HG03565 (cell line): ENCODE measurements around the gene BAIAP2L2.
"Not testable (repeated sequence)": the region's sequence is repeated elsewhere in the genome, so short reads cannot be mapped to it uniquely, and the experiment has no call there.

ENCODE experiments used
- ATAC-seq: cut with Tn5 transposase; IDR thresholded peaks from one replicate; pipeline ENCODE4 v1.9.1; 2021; ENCODE audit warnings: mild to moderate bottlenecking, moderate library complexity; ENCODE audit not compliant: unreplicated experiment

BAIAP2L2 gene

GRCh38 chr22:38040953-38041759 lies 69.3 kb downstream of the BAIAP2L2 start:
- ATAC-seq = no peak

GRCh38 chr22:38038890-38039812 lies 71.3 kb downstream of the BAIAP2L2 start:
- ATAC-seq = no peak

- no peak for ATAC-seq
Observed at GRCh38 chr22:38038426-38038825, 72.1 kb downstream of the BAIAP2L2 start.

GRCh38 chr22:38037367-38038150 lies 72.9 kb downstream of the BAIAP2L2 start:
- not testable (repeated sequence) for ATAC-seq

- ATAC-seq = no peak
Observed at GRCh38 chr22:38036392-38037062, 74.0 kb downstream of the BAIAP2L2 start.

- no peak for ATAC-seq
Observed at GRCh38 chr22:38035530-38035885, 75.0 kb downstream of the BAIAP2L2 start.
